HEK293T (cell line): ENCODE measurements around the gene COL23A1.

Source experiments
- ARNT ChIP-seq: fragments of 450-650 bp; IDR thresholded peaks from 2 replicates; pipeline ENCODE4 v1.6.1; 2017; ENCODE audit warnings: mild to moderate bottlenecking
- BHLHE40 ChIP-seq: fragments of 450-650 bp; IDR thresholded peaks from 2 replicates; pipeline ENCODE4 v1.6.1; 2016; ENCODE audit warnings: mild to moderate bottlenecking, moderate library complexity, borderline replicate concordance
- ELF4 ChIP-seq: fragments of 450-650 bp; IDR thresholded peaks from 2 replicates; pipeline ENCODE4 v1.6.1; 2017; ENCODE audit warnings: antibody characterized with exemption
- FOXA1 ChIP-seq: fragments of 450-650 bp; IDR thresholded peaks from 2 replicates; pipeline ENCODE4 v1.6.1; 2016; ENCODE audit warnings: mild to moderate bottlenecking
- FOXK2 ChIP-seq: fragments of 450-650 bp; IDR thresholded peaks from 2 replicates; pipeline ENCODE4 v1.6.1; 2016; ENCODE audit warnings: mild to moderate bottlenecking
- FOXM1 ChIP-seq: fragments of 450-650 bp; IDR thresholded peaks from 2 replicates; pipeline ENCODE4 v1.6.1; 2017; ENCODE audit warnings: mild to moderate bottlenecking, borderline replicate concordance
- NFRKB ChIP-seq: fragments of 450-650 bp; IDR thresholded peaks from 2 replicates; pipeline ENCODE4 v1.6.1; 2016; ENCODE audit warnings: mild to moderate bottlenecking, moderate library complexity
- PKNOX1 ChIP-seq: fragments of 450-650 bp; IDR thresholded peaks from 2 replicates; pipeline ENCODE4 v1.6.1; 2016
- SP1 ChIP-seq: fragments of 450-650 bp; IDR thresholded peaks from 2 replicates; pipeline ENCODE4 v1.6.1; 2017
- SUZ12 ChIP-seq: fragments of 450-650 bp; IDR thresholded peaks from 2 replicates; pipeline ENCODE4 v1.6.1; 2016; ENCODE audit warnings: mild to moderate bottlenecking
- TARDBP ChIP-seq: fragments of 450-650 bp; IDR thresholded peaks from 2 replicates; pipeline ENCODE4 v1.6.1; 2016
- ZNF384 ChIP-seq: fragments of 450-650 bp; IDR thresholded peaks from 2 replicates; pipeline ENCODE4 v1.6.1; 2016

- TF ChIP-seq BHLHE40 (no peak), FOXA1 (no peak), FOXM1 (no peak), SP1 (no peak), ZNF384 (no peak), TARDBP (no peak), FOXK2 (no peak), ARNT (no peak), PKNOX1 (no peak), ELF4 (no peak), SUZ12 (no peak), NFRKB (no peak)
Measured at GRCh38 chr5:178435321-178436238, 154.6 kb downstream of the COL23A1 start.
